Adrenal gland (tissue), 12 donors: ENCODE results near the gene ALG12. TPM values are rescaled to one million over a fixed set of nuclear protein-coding genes. Genes with fewer than 3 reads are reported as not detected.

Experiments used
- DNase-seq, 7 donors: peaks; one replicate each; pipeline ENCODE4 v3.0.0-alpha.2; 2019 to 2020
- H3K27ac ChIP-seq, 5 donors: fragments of 200-600 bp; sonication (generic) in 4 of 5; 1 replicate in 3 of 5; 2 replicates in 2 of 5; pipeline versions ENCODE4 v1.5.1 to v1.8.0; 2016 to 2020; ENCODE audit warnings: mild to moderate bottlenecking in 1 of 5
- H3K27me3 ChIP-seq: fragments of 200-600 bp; 2 replicates; pipeline ENCODE4 v1.8.0; 2021
- H3K36me3 ChIP-seq, 2 donors: fragments of 200-600 bp; replicated peaks in 1 of 2; 1 replicate in 1 of 2; 2 replicates in 1 of 2; pipeline versions ENCODE4 v1.5.1 to v1.8.0; 2018 to 2022
- H3K4me1 ChIP-seq, 2 donors: fragments of 200-600 bp; replicated peaks in 1 of 2; 1 replicate in 1 of 2; 2 replicates in 1 of 2; pipeline versions ENCODE4 v1.5.1 to v1.8.0; 2018 to 2021
- H3K4me3 ChIP-seq, 4 donors: fragments of 200-600 bp; sonication (generic) in 3 of 4; one replicate each; pipeline ENCODE4 v1.5.1; 2016 to 2018
- H3K9me3 ChIP-seq, 3 donors: fragments of 200-600 bp; sonication (generic) in 1 of 3; replicated peaks in 1 of 3; 1 replicate in 2 of 3; 2 replicates in 1 of 3; pipeline versions ENCODE4 v1.5.1 to v1.8.0; 2016 to 2021
- CTCF ChIP-seq, 6 experiments: fragments of 450-650 bp in 4 of 6; fragments of 200-600 bp in 2 of 6; sonication (generic) in 1 of 6; IDR thresholded peaks; 1 replicate in 5 of 6; 2 replicates in 1 of 6; pipeline versions ENCODE4 v1.5.1 to v1.8.0; 2016 to 2021; ENCODE audit warnings: antibody characterized with exemption in 6 of 6, mild to moderate bottlenecking in 2 of 6, moderate library complexity in 1 of 6
- POLR2A ChIP-seq, 2 donors: fragments of 450-650 bp; IDR thresholded peaks; one replicate each; pipeline ENCODE4 v1.6.1; 2017; ENCODE audit warnings: antibody characterized with exemption in 2 of 2, mild to moderate bottlenecking in 2 of 2, moderate library complexity in 1 of 2
- WGBS, 4 donors: extraction: QIAGEN DNeasy Blood & Tissue Kit in 2 of 4; methylation state at CpG; one replicate each; pipeline versions ENCODE4 v1.1.5 to v1.1.7; 2013 to 2017; 5-methylcytosine and 5-hydroxymethylcytosine counted together
- intact Hi-C, 2 donors: fragments of 100-400 bp; cut with DNase I; formaldehyde crosslinking; loops; one replicate each; pipeline versions ENCODE4 v1.14.1 to v1.15.0; 2022 to 2023
- polyA plus RNA-seq, 3 donors: library from polyadenylated mRNA; stranded (reverse); fragments of 200-250 nt in 2 of 3; fragments of 350-450 nt in 1 of 3; fragmentation: Illumina TruSeq in 1 of 3; extraction: RNeasy Lipid Tissue Mini Kit (QIAGEN cat#74804) in 1 of 3; gene quantifications; one replicate each; pipeline ENCODE4 v1.2.3, GENCODE V29; 2013 to 2014
- total RNA-seq, 9 donors: library from RNA; depleted of rRNA in 4 of 9; stranded (reverse); fragments of >200 nt in 4 of 9; fragments of 120-200 nt in 1 of 9; fragmentation: NEBNext Ultra II Directional in 1 of 9; extraction: Animal tissue kit (Norgen Biotek cat#: 25700) in 1 of 9; gene quantifications; one replicate each; pipeline versions ENCODE4 v1.1.0 to v1.2.4, GENCODE V29; 2013 to 2023
- donor health status: healthy with polysubstance abuse.
- donor health status: Bipolar disorder and iron deficiency.
- donor health status: DM: yes; HTN: yes; CAD: no.
- donor health status: DM: no; HTN: no; CAD: no.
- donor health status: DM: no; HTN: no; CAD: no.
- donor health status: DM: yes; HTN: yes; CAD: no.

ALG12 gene
- total and polyA plus RNA-seq, 12 donors, result 6.4 to 33.6 (median 18.9) TPM

GRCh38 chr22:49925525-49926128 lies 7.4 kb upstream of the ALG12 start:
- TF ChIP-seq POLR2A (IDR thresholded peaks at IDR 0.05) (no peak), CTCF (IDR thresholded peaks at IDR 0.05) (no peak)
- H3K4me1 ChIP-seq, result no peaks in the 10 kb centered on the region
- no peak overlapping the region for H3K4me3 ChIP-seq
- peaks cover 0 to 13% of the 10 kb centered on the region in 2 donors for H3K36me3 ChIP-seq
- H3K27ac ChIP-seq, result no peak overlapping the region
- intact Hi-C loops, result loop anchor here in 1 of 2 donors (5.0 to 10.0 kb wide), 2 partner anchors 161 to 207 kb away; no protein-coding TSS in a partner anchor
- peaks cover 6% of the 10 kb centered on the region for H3K27me3 ChIP-seq
- H3K9me3 ChIP-seq, result no peaks in the 10 kb centered on the region
- peak in 1 of 7 donors; percentile 7 for DNase-seq
- 82 to 91% (median 85%) methylated on average over 19 to 24 of the region's 24 CpGs for WGBS, 4 donors

- H3K27me3 ChIP-seq, result peaks cover 6% of the 10 kb centered on the region
- 92 to 96% (median 96%) methylated on average over 22 to 31 of the region's 31 CpGs for WGBS, 4 donors
- no peak overlapping the region for H3K4me3 ChIP-seq
- intact Hi-C loops, result loop anchor here in 1 of 2 donors (10.0 kb wide), 1 partner anchor 159 kb away; no protein-coding TSS in a partner anchor
- no peak overlapping the region for H3K27ac ChIP-seq
- no peak for TF ChIP-seq POLR2A (IDR thresholded peaks at IDR 0.05)
- TF ChIP-seq CTCF (IDR thresholded peaks at IDR 0.05), result no peak
- DNase-seq, result peak in 1 of 7 donors; percentile 6
- H3K4me1 ChIP-seq, result peaks cover 0 to 5% of the 10 kb centered on the region in 2 donors
- H3K36me3 ChIP-seq, result peaks cover 0 to 19% of the 10 kb centered on the region in 2 donors
- H3K9me3 ChIP-seq, result no peaks in the 10 kb centered on the region
Measured at GRCh38 chr22:49924113-49924833, 6.0 kb upstream of the ALG12 start.

GRCh38 chr22:49923445-49923844 lies 5.2 kb upstream of the ALG12 start:
- peaks cover 0 to 19% of the 10 kb centered on the region in 2 donors for H3K36me3 ChIP-seq
- H3K27ac ChIP-seq, result no peak overlapping the region

More at GRCh38 chr22:49923445-49923844, 5.2 kb upstream of the ALG12 start:
- H3K9me3 ChIP-seq, result no peaks in the 10 kb centered on the region
- WGBS, 4 donors, result 79 to 88% (median 82%) methylated on average over 16 of the region's 16 CpGs
- peaks cover 4 to 11% of the 10 kb centered on the region in 2 donors for H3K4me1 ChIP-seq
- TF ChIP-seq CTCF (IDR thresholded peaks at IDR 0.05) (no peak), POLR2A (IDR thresholded peaks at IDR 0.05) (no peak)
- no peaks in the 10 kb centered on the region for H3K27me3 ChIP-seq
- no peak overlapping the region for H3K4me3 ChIP-seq
- intact Hi-C loops, result loop anchor here in 1 of 2 donors (10.0 kb wide), 1 partner anchor 159 kb away; no protein-coding TSS in a partner anchor
- no peak for DNase-seq
